WTC11 (cell line): ENCODE results near the gene CNTNAP5. TPM values are rescaled to one million over a fixed set of nuclear protein-coding genes. Genes with fewer than 3 reads are reported as not detected.

Experiments
- ATAC-seq: fragments of 200-7000 bp; cut with Tn5 transposase; 2 replicates; pipeline ENCODE4 v1.10.0; 2021; ENCODE audit warnings: mild to moderate bottlenecking, moderate library complexity
- CTCF ChIA-PET: fragments of 300-600 bp; sonication (Branson Sonifier 250); formaldehyde crosslinking; loops from one replicate; lab custom pipeline; 2021; ENCODE audit warnings: antibody characterized with exemption; lab: Charles Lee
- POLR2A ChIA-PET: fragments of 350-600 bp; sonication (Branson Sonifier 250); formaldehyde crosslinking; loops from one replicate; lab custom pipeline; 2021; ENCODE audit warnings: antibody characterized with exemption; lab: Charles Lee
- DNase-seq: peaks from one replicate; pipeline ENCODE4 v3.0.0; 2021; ENCODE audit warnings: low spot score
- H3K27ac Mint-ChIP-seq: 2 replicates; pipeline ENCODE4 v1.8.0; 2021; ENCODE audit warnings: mixed read lengths
- H3K27me3 Mint-ChIP-seq: 2 replicates; pipeline ENCODE4 v1.8.0; 2021; ENCODE audit warnings: low read depth, mild to moderate bottlenecking, moderate library complexity, mixed read lengths
- H3K36me3 Mint-ChIP-seq: 2 replicates; pipeline ENCODE4 v1.8.0; 2021; ENCODE audit warnings: mixed read lengths
- H3K4me1 Mint-ChIP-seq: 2 replicates; pipeline ENCODE4 v1.8.0; 2022; ENCODE audit warnings: mixed read lengths
- H3K4me3 Mint-ChIP-seq: 2 replicates; pipeline ENCODE4 v1.8.0; 2021; ENCODE audit warnings: mild to moderate bottlenecking, moderate library complexity, mixed read lengths
- H3K9me3 Mint-ChIP-seq: 2 replicates; pipeline ENCODE4 v1.8.0; 2021; ENCODE audit warnings: mixed read lengths
- ELF4 ChIP-seq: sonication (generic); formaldehyde crosslinking; IDR thresholded peaks from 2 replicates; pipeline ENCODE4 v1.8.1; 2022; ENCODE audit warnings: low read depth, mild to moderate bottlenecking, moderate library complexity, missing genetic modification reagents
- EMX1 ChIP-seq: fragments of 250-450 bp; sonication (Bioruptor Pico); IDR thresholded peaks from 2 replicates; pipeline ENCODE4 v1.8.0; 2021; ENCODE audit warnings: mild to moderate bottlenecking
- FOXP1 ChIP-seq: sonication (generic); formaldehyde crosslinking; IDR thresholded peaks from 2 replicates; pipeline ENCODE4 v1.8.0; 2022; ENCODE audit warnings: missing genetic modification reagents, mild to moderate bottlenecking, moderate library complexity, borderline replicate concordance
- GRHL2 ChIP-seq: fragments of 250-450 bp; sonication (Bioruptor Pico); IDR thresholded peaks from 2 replicates; pipeline ENCODE4 v1.8.0; 2022; ENCODE audit warnings: mild to moderate bottlenecking, moderate library complexity; ENCODE audit not compliant: insufficient replicate concordance, severe bottlenecking
- HMGA2 ChIP-seq: fragments of 250-450 bp; sonication (Bioruptor Pico); IDR thresholded peaks from 2 replicates; pipeline ENCODE4 v1.4.0; 2021; ENCODE audit warnings: mild to moderate bottlenecking, moderate library complexity
- JAZF1 ChIP-seq: fragments of 250-450 bp; sonication (Bioruptor Pico); IDR thresholded peaks from 2 replicates; pipeline ENCODE4 v1.9.0; 2021; ENCODE audit warnings: moderate library complexity, mild to moderate bottlenecking, inconsistent platforms
- KAT7 ChIP-seq: sonication (generic); formaldehyde crosslinking; IDR thresholded peaks from 2 replicates; pipeline ENCODE4 v1.8.1; 2023; ENCODE audit warnings: missing genetic modification reagents, mild to moderate bottlenecking, borderline replicate concordance
- MYBL2 ChIP-seq: sonication (generic); formaldehyde crosslinking; IDR thresholded peaks from 2 replicates; pipeline ENCODE4 v1.8.1; 2023; ENCODE audit warnings: mild to moderate bottlenecking, moderate library complexity, missing genetic modification reagents
- NR2C2 ChIP-seq: sonication (generic); formaldehyde crosslinking; IDR thresholded peaks from 2 replicates; pipeline ENCODE4 v1.8.0; 2022; ENCODE audit warnings: mild to moderate bottlenecking, missing genetic modification reagents
- OVOL2 ChIP-seq: fragments of 250-450 bp; sonication (Bioruptor Pico); IDR thresholded peaks from 2 replicates; pipeline ENCODE4 v1.9.0; 2021; ENCODE audit warnings: mild to moderate bottlenecking, borderline replicate concordance
- ZNF219 ChIP-seq: sonication (generic); formaldehyde crosslinking; IDR thresholded peaks from 2 replicates; pipeline ENCODE4 v1.8.0; 2023; ENCODE audit warnings: missing genetic modification reagents, mild to moderate bottlenecking, borderline replicate concordance
- ZNF416 ChIP-seq: fragments of 250-450 bp; sonication (Bioruptor Pico); IDR thresholded peaks from 2 replicates; pipeline ENCODE4 v1.9.0; 2021; ENCODE audit warnings: mild to moderate bottlenecking, inconsistent platforms
- total RNA-seq: library from RNA; stranded (reverse); gene quantifications from 3 replicates; pipeline ENCODE4 v1.2.3, GENCODE V29; 2021
- TF ChIP-seq, protein P1 (sequence below): sonication (generic); formaldehyde crosslinking; IDR thresholded peaks from 2 replicates; pipeline ENCODE4 v1.8.0; 2022; ENCODE audit warnings: mild to moderate bottlenecking, missing genetic modification reagents
- TF ChIP-seq, protein P2 (sequence below): sonication (generic); formaldehyde crosslinking; conservative IDR thresholded peaks from 2 replicates; pipeline ENCODE4 v1.8.1; 2022; ENCODE audit warnings: mild to moderate bottlenecking, missing genetic modification reagents
- TF ChIP-seq, protein P3 (sequence below): sonication (generic); formaldehyde crosslinking; IDR thresholded peaks from 2 replicates; pipeline ENCODE4 v1.8.0; 2022; ENCODE audit warnings: mild to moderate bottlenecking, missing genetic modification reagents
- TF ChIP-seq, protein P4 (sequence below): sonication (generic); formaldehyde crosslinking; IDR thresholded peaks from 2 replicates; pipeline ENCODE4 v1.8.1; 2022; ENCODE audit warnings: low read depth, missing genetic modification reagents, borderline replicate concordance
- TF ChIP-seq, protein P5 (sequence below): sonication (generic); formaldehyde crosslinking; IDR thresholded peaks from 2 replicates; pipeline ENCODE4 v1.8.1; 2023; ENCODE audit warnings: mild to moderate bottlenecking, moderate library complexity, missing genetic modification reagents

The CNTNAP5 gene
- total RNA-seq, 1 experiment from 2014 or later: 0.22 TPM

DNA sequence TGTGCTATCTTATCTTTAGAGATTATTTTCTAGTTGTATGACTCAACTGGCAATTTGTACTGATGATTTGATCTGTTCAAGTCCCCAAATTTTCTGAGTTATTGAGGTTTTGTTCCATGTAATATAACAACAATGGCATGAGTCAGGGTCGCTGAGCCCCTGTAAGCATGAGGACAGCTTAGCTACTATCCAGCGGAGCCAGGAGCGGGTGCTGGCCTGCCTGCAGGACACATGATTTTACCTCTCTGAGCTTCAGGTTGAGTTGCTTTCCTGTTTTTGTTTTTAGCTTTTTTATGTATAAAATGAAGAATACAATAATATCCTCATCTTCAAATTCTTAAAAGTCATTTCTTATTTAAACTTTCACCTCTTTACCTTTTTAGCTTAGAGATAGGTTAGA is 561.1 kb downstream of the CNTNAP5 start:
- H3K27me3 Mint-ChIP-seq: no peaks in the 10 kb centered on the region
- ChIA-PET CTCF (no interaction called here), POLR2A (interaction anchor here (1.1 kb wide), 1 partner anchor 126 kb away, joined by 3 read pairs; no protein-coding TSS in a partner anchor)
- H3K9me3 Mint-ChIP-seq: 0 out of 2 replicates have a peak, but pooled peaks cover 4% of the 10 kb centered on the region
- no peaks in the 10 kb centered on the region for H3K36me3 Mint-ChIP-seq
- no peak overlapping the region for H3K27ac Mint-ChIP-seq
- ATAC-seq (no peak), DNase-seq (no peak)
- peaks cover 21% of the 10 kb centered on the region for H3K4me1 Mint-ChIP-seq
- no peak overlapping the region for H3K4me3 Mint-ChIP-seq
- TF ChIP-seq GRHL2 (CRISPR knock-in tag) (no peak), KAT7 (CRISPR knock-in tag) (no peak), OVOL2 (CRISPR knock-in tag) (no peak), ZNF219 (CRISPR knock-in tag) (no peak), EMX1 (CRISPR knock-in tag) (no peak), HMGA2 (no peak)
- TF ChIP-seq, protein P1, sequence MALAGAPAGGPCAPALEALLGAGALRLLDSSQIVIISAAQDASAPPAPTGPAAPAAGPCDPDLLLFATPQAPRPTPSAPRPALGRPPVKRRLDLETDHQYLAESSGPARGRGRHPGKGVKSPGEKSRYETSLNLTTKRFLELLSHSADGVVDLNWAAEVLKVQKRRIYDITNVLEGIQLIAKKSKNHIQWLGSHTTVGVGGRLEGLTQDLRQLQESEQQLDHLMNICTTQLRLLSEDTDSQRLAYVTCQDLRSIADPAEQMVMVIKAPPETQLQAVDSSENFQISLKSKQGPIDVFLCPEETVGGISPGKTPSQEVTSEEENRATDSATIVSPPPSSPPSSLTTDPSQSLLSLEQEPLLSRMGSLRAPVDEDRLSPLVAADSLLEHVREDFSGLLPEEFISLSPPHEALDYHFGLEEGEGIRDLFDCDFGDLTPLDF (CRISPR knock-in tag): no peak
- TF ChIP-seq, all 79 proteins: peak for 0

DNA sequence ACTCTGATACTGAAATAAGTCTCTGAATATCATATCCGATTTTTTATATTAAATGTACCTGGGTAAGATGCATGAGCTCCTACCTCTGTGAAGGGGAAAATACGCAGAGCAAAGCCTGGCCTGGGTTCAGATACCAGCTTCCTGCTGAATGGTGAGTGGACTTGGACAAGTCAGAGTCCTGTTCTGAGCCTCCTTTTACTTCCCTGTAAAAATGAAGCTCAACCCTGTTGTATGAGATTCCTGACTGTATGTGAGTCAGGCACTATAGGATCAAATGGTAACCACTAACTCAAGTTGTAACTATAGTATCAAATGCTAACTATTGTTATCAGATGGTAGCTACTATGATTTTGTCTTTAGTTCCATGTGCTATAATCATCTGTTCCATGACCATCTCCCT is 561.7 kb downstream of the CNTNAP5 start:
- ChIA-PET POLR2A (interaction anchor here (1.1 kb wide), 1 partner anchor 126 kb away, joined by 3 read pairs; no protein-coding TSS in a partner anchor), CTCF (no interaction called here)
- Mint-ChIP-seq H3K9me3 (0 out of 2 replicates have a peak, but pooled peaks cover 4% of the 10 kb centered on the region), H3K27ac (no peak overlapping the region), H3K36me3 (no peaks in the 10 kb centered on the region), H3K4me1 (peaks cover 15% of the 10 kb centered on the region), H3K4me3 (no peak overlapping the region), H3K27me3 (no peaks in the 10 kb centered on the region)
- TF ChIP-seq ELF4 (CRISPR knock-in tag): no peak
- TF ChIP-seq, protein P2, sequence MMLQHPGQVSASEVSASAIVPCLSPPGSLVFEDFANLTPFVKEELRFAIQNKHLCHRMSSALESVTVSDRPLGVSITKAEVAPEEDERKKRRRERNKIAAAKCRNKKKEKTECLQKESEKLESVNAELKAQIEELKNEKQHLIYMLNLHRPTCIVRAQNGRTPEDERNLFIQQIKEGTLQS: no peak
- TF ChIP-seq FOXP1: no peak
- TF ChIP-seq, protein P3, sequence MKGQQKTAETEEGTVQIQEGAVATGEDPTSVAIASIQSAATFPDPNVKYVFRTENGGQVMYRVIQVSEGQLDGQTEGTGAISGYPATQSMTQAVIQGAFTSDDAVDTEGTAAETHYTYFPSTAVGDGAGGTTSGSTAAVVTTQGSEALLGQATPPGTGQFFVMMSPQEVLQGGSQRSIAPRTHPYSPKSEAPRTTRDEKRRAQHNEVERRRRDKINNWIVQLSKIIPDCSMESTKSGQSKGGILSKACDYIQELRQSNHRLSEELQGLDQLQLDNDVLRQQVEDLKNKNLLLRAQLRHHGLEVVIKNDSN: no peak
- no peak for ATAC-seq
- DNase-seq: no peak

DNA sequence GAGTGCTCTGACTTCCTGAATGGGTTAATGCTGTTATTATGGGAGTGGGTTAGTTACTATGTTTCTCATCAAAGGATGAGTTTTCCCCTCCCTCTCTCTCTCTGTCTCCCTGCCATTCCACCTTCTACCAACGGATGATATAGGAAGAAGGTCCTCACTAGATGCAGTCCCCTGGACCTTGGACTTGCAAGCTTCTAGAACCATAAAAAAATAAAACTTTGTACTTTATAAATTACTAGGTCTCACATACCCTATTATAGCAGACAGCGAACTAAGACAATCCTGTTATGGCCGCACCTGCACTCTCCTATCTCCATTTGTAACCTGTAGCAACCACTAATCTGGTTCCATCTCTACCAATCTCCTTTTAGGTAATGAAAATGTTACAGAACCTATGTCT is 564.9 kb downstream of the CNTNAP5 start:
- peaks cover 8% of the 10 kb centered on the region for H3K4me1 Mint-ChIP-seq
- POLR2A ChIA-PET: no interaction called here
- CTCF ChIA-PET: no interaction called here
- no peak for ATAC-seq
- H3K4me3 Mint-ChIP-seq: no peak overlapping the region
- TF ChIP-seq, protein P4, sequence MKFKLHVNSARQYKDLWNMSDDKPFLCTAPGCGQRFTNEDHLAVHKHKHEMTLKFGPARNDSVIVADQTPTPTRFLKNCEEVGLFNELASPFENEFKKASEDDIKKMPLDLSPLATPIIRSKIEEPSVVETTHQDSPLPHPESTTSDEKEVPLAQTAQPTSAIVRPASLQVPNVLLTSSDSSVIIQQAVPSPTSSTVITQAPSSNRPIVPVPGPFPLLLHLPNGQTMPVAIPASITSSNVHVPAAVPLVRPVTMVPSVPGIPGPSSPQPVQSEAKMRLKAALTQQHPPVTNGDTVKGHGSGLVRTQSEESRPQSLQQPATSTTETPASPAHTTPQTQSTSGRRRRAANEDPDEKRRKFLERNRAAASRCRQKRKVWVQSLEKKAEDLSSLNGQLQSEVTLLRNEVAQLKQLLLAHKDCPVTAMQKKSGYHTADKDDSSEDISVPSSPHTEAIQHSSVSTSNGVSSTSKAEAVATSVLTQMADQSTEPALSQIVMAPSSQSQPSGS (CRISPR knock-in tag): no peak
- TF ChIP-seq ELF4 (CRISPR knock-in tag) (no peak), KAT7 (CRISPR knock-in tag) (no peak)
- TF ChIP-seq, all 79 proteins: peak for 0
- Mint-ChIP-seq H3K36me3 (no peaks in the 10 kb centered on the region), H3K27me3 (no peaks in the 10 kb centered on the region), H3K9me3 (0 out of 2 replicates have a peak, but pooled peaks cover 4% of the 10 kb centered on the region), H3K27ac (no peak overlapping the region)
- no peak for DNase-seq

DNA sequence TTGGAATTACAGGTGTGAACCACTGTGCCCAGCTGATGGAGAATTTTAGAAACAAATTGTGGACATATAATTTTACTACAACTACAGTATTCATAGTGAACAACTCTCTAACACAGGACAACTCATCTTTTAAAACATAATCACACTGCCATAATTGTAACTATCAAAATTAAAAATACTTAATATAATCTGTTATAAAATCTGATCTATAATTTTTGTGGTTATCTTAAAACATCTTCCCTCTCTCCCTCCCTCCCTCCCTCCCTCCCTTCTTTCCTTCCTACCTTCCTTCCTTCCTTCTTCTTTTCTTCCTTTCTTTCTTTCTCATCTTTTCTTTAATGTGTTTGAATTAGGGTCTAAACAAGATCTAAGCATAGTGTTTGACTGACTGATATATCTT is 577.7 kb downstream of the CNTNAP5 start:
- H3K27ac Mint-ChIP-seq: no peak overlapping the region
- H3K9me3 Mint-ChIP-seq: peaks cover 19% of the 10 kb centered on the region
- no peak for ATAC-seq
- H3K27me3 Mint-ChIP-seq: no peaks in the 10 kb centered on the region
- ChIA-PET POLR2A (no interaction called here), CTCF (no interaction called here)
- peaks cover 21% of the 10 kb centered on the region for H3K4me1 Mint-ChIP-seq
- H3K4me3 Mint-ChIP-seq: no peak overlapping the region
- DNase-seq: no peak
- TF ChIP-seq JAZF1 (CRISPR knock-in tag) (no peak), ZNF416 (CRISPR knock-in tag) (no peak), MYBL2 (CRISPR knock-in tag) (no peak), NR2C2 (no peak)
- TF ChIP-seq, protein P5, sequence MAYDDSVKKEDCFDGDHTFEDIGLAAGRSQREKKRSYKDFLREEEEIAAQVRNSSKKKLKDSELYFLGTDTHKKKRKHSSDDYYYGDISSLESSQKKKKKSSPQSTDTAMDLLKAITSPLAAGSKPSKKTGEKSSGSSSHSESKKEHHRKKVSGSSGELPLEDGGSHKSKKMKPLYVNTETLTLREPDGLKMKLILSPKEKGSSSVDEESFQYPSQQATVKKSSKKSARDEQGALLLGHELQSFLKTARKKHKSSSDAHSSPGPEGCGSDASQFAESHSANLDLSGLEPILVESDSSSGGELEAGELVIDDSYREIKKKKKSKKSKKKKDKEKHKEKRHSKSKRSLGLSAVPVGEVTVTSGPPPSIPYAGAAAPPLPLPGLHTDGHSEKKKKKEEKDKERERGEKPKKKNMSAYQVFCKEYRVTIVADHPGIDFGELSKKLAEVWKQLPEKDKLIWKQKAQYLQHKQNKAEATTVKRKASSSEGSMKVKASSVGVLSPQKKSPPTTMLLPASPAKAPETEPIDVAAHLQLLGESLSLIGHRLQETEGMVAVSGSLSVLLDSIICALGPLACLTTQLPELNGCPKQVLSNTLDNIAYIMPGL (CRISPR knock-in tag): no peak
- peaks cover 5% of the 10 kb centered on the region for H3K36me3 Mint-ChIP-seq
